K562 (cell line): ENCODE data around the gene UNC45A. TPM values are rescaled to one million over a fixed set of nuclear protein-coding genes. Genes with fewer than 3 reads are reported as not detected.

Source experiments
- ATAC-seq: fragments of 200-7000 bp; cut with Tn5 transposase; 3 replicates; pipeline ENCODE4 v1.9.1; 2020; ENCODE audit warnings: moderate library complexity
- BruUV-seq: library from RNA; stranded (reverse); fragments of 400-500 nt; replicated peaks from 2 replicates; lab custom pipeline; 2021; lab: Mats Ljungman, UMichigan
- CTCF ChIA-PET: fragments of 300-600 bp; formaldehyde crosslinking; extraction: SDS; loops from one replicate; lab custom pipeline; 2021; ENCODE audit warnings: low intra/inter-chr PET ratio; lab: Yijun Ruan, JAX
- POLR2A ChIA-PET: fragments of 300-600, 350-650 bp; sonication (Branson Sonifier 250); formaldehyde crosslinking; extraction: SDS; loops from one replicate; lab custom pipeline; 2021; ENCODE audit warnings: antibody characterized with exemption, inconsistent platforms; lab: Yijun Ruan, JAX
- DNase-seq, 4 experiments: peaks; one replicate each; pipeline versions ENCODE4 v3.0.0 to v3.0.0-alpha.2; 2011 to 2018; ENCODE audit warnings: low spot score in 3 of 4, mixed read lengths in 3 of 4; ENCODE audit errors: extremely low read depth in 1 of 4
- FAIRE-seq: peaks from 2 replicates; lab custom pipeline; 2011; peaks lifted over from hg19 to GRCh38; lab: Jason Lieb, UNC
- H2AFZ ChIP-seq: 2 replicates; pipeline ENCODE4 v1.6.0; 2011; ENCODE audit warnings: low read depth, low read length, control low read depth, inconsistent platforms
- H3K27ac ChIP-seq: fragments of 200-600 bp; 3 replicates; pipeline ENCODE4 v1.8.0; 2011; ENCODE audit warnings: low read depth, mild to moderate bottlenecking, control low read depth, inconsistent platforms, low read length, moderate library complexity, mixed read lengths; ENCODE audit errors: extremely low read depth
- H3K27me3 ChIP-seq, 2 experiments: fragments of 300-600 bp in 1 of 2; 2 replicates in 1 of 2; 3 replicates in 1 of 2; pipeline versions ENCODE4 v1.6.0 to v1.8.0; 2011; ENCODE audit warnings: inconsistent platforms in 2 of 2, low read length in 2 of 2, mild to moderate bottlenecking in 1 of 2, mixed read lengths in 1 of 2, moderate library complexity in 1 of 2; ENCODE audit not compliant: control insufficient read depth in 2 of 2, insufficient read depth in 2 of 2
- H3K36me3 ChIP-seq: fragments of 300-600 bp; 3 replicates; pipeline ENCODE4 v1.8.0; 2011; ENCODE audit warnings: mild to moderate bottlenecking, low read length, inconsistent platforms; ENCODE audit not compliant: control insufficient read depth, insufficient read depth
- H3K4me1 ChIP-seq, 2 experiments: fragments of 200-600 bp in 1 of 2; replicated peaks in 1 of 2; 2 replicates in 1 of 2; 3 replicates in 1 of 2; pipeline versions ENCODE4 v1.5.1 to v1.8.0; 2011; ENCODE audit warnings: inconsistent platforms in 2 of 2, low read length in 2 of 2, mild to moderate bottlenecking in 1 of 2, mixed read lengths in 1 of 2, moderate library complexity in 1 of 2; ENCODE audit not compliant: control insufficient read depth in 2 of 2, insufficient read depth in 2 of 2
- H3K4me2 ChIP-seq: 2 replicates; pipeline ENCODE4 v1.6.1; 2011; ENCODE audit warnings: low read length, control low read depth, inconsistent platforms, mixed read lengths; ENCODE audit not compliant: insufficient read depth
- H3K4me3 ChIP-seq: fragments of 200-600 bp; sonication (generic), shearing (Covaris generic); 2 replicates; pipeline ENCODE4 v1.5.1; 2016; ENCODE audit warnings: control low read depth, inconsistent platforms
- H3K79me2 ChIP-seq: fragments of 200-600 bp; 3 replicates; pipeline ENCODE4 v1.8.0; 2011; ENCODE audit warnings: low read length, inconsistent platforms; ENCODE audit not compliant: control insufficient read depth, insufficient read depth
- H3K9ac ChIP-seq, 2 experiments: 2 replicates each; pipeline versions ENCODE4 v1.6.0 to v1.6.1; 2011; ENCODE audit warnings: low read depth in 2 of 2, low read length in 2 of 2, control low read depth in 1 of 2, inconsistent platforms in 1 of 2, mild to moderate bottlenecking in 1 of 2, mixed read lengths in 1 of 2; ENCODE audit not compliant: insufficient read depth in 1 of 2
- H3K9me1 ChIP-seq: one replicate; pipeline ENCODE4 v1.6.0; 2011; ENCODE audit warnings: inconsistent platforms, mild to moderate bottlenecking, low read length, moderate library complexity; ENCODE audit not compliant: control insufficient read depth, insufficient read depth
- H3K9me3 ChIP-seq: replicated peaks from 2 replicates; pipeline ENCODE4 v1.5.1; 2011; ENCODE audit warnings: low read depth, low read length, inconsistent platforms; ENCODE audit not compliant: control insufficient read depth, insufficient read depth
- H4K20me1 ChIP-seq: replicated peaks from 2 replicates; pipeline ENCODE4 v1.6.1; 2011; ENCODE audit warnings: low read length, inconsistent platforms, mixed read lengths; ENCODE audit not compliant: control insufficient read depth, insufficient read depth
- EGR1 ChIP-seq: fragments of 450-650 bp; conservative IDR thresholded peaks from 2 replicates; pipeline ENCODE4 v1.6.1; 2017; ENCODE audit warnings: mild to moderate bottlenecking
- LEF1 ChIP-seq: fragments of 450-650 bp; IDR thresholded peaks from 2 replicates; pipeline ENCODE4 v1.6.1; 2016; ENCODE audit warnings: mild to moderate bottlenecking
- SOX6 ChIP-seq: fragments of 450-650 bp; IDR thresholded peaks from 2 replicates; pipeline ENCODE4 v1.6.1; 2014; ENCODE audit warnings: mild to moderate bottlenecking
- TAF15 ChIP-seq: fragments of 200-400 bp; formaldehyde crosslinking; IDR thresholded peaks from 2 replicates; pipeline ENCODE4 v1.6.1; 2017; ENCODE audit warnings: mild to moderate bottlenecking, low read depth, low read length, moderate library complexity
- ZBTB33 ChIP-seq: sonication (generic); formaldehyde crosslinking; IDR thresholded peaks from 2 replicates; pipeline ENCODE4 v1.8.1; 2023; ENCODE audit warnings: mild to moderate bottlenecking, missing genetic modification reagents
- WGBS: fragments of 100-300 bp; shearing (Covaris generic); methylation state at CpG from one replicate; pipeline ENCODE4 v1.1.6; 2016; ENCODE audit warnings: low coverage, mixed read lengths; ENCODE audit not compliant: insufficient coverage; ENCODE audit errors: missing lambda C conversion rate; 5-methylcytosine and 5-hydroxymethylcytosine counted together
- in situ Hi-C: fragments of 300-500 bp; cut with MboI; formaldehyde crosslinking; loops from 4 replicates; pipeline ENCODE4 v1.15.0; 2018; ENCODE audit warnings: inconsistent platforms, mixed read lengths
- intact Hi-C: fragments of 100-400 bp; cut with micrococcal nuclease; formaldehyde crosslinking; loops from 2 replicates; pipeline ENCODE4 v1.14.2; 2022
- polyA plus RNA-seq, 8 experiments: library from polyadenylated mRNA; depleted of rRNA in 4 of 8; stranded (reverse) in 5 of 8; unstranded in 3 of 8; fragments of >200 nt; fragmentation: Nextera tagmentation in 2 of 8; fragmentation: Illumina TruSeq in 1 of 8; extraction: Ambion mirVana in 2 of 8; extraction: Trizol in 1 of 8; gene quantifications; 2 replicates each; pipeline versions ENCODE4 v1.2.1 to v1.2.3, GENCODE V29; 2011 to 2014; ENCODE audit warnings: inconsistent platforms in 1 of 8, missing spikeins in 1 of 8
- total RNA-seq, 7 experiments: library from RNA; depleted of rRNA in 6 of 7; stranded (reverse); fragments of >200 nt in 6 of 7; fragmentation: Illumina TruSeq in 2 of 7; extraction: Trizol in 2 of 7; gene quantifications; 2 replicates each; pipeline versions ENCODE4 v1.2.1 to v1.2.3, GENCODE V29; 2011 to 2021; ENCODE audit warnings: low replicate concordance in 1 of 7

Gene UNC45A
- total and polyA plus RNA-seq, 9 of the 15 experiments (the other 6 are each of a cell fraction or from before 2014, with no cell fraction given), result 22.4 to 79.3 (median 43.7) TPM

- Histone ChIP-seq H4K20me1 (no peaks in the 10 kb centered on the region), H3K36me3 (no peaks in the 10 kb centered on the region; the same call in 2 of the 3 replicates), H3K4me1 (peaks cover 15 to 55% of the 10 kb centered on the region in 2 experiments), H3K27ac (no peak overlapping the region), H3K4me3 (no peak overlapping the region)
- in situ Hi-C loops, result no loop called here
- DNase-seq, result no peak
- TF ChIP-seq EGR1 (no peak), ZBTB33 (CRISPR knock-in tag) (0 out of 2 replicates have a peak, but pooled peaks have one; percentile 17), TAF15 (no peak), SOX6 (no peak), LEF1 (no peak)
- TF ChIP-seq, all 486 proteins: peak for 1
- ATAC-seq (no peak), FAIRE-seq (no peak)
- Histone ChIP-seq H3K9ac (peak overlapping the region in 1 of 2 experiments; percentile 65; a peak in 2 of 4 replicates), H3K9me3 (no peaks in the 10 kb centered on the region), H3K4me2 (no peak overlapping the region), H3K9me1 (no peaks in the 10 kb centered on the region), H2AFZ (no peak overlapping the region), H3K27me3 (no peaks in the 10 kb centered on the region), H3K79me2 (no peaks in the 10 kb centered on the region)
- ChIA-PET POLR2A (no interaction called here), CTCF (no interaction called here)
- no TSS peak for BruUV-seq
- 76% methylated on average over 5 of the region's 11 CpGs for WGBS
- intact Hi-C loops, result no loop called here
These were observed 43.1 kb upstream of the UNC45A start for GRCh38 chr15:90892023-90892422.
